T-cell (primary cell): ENCODE results near the gene RNF144A. TPM values are rescaled to one million over a fixed set of nuclear protein-coding genes. Genes with fewer than 3 reads are reported as not detected.

Source experiments
- ATAC-seq, 4 experiments: fragments of 200-7000 bp in 3 of 4; fragments of 150-1000 bp in 1 of 4; cut with Tn5 transposase; replicated peaks in 1 of 4; 1 replicate in 3 of 4; 2 replicates in 1 of 4; pipeline ENCODE4 v1.10.0; 2021; ENCODE audit warnings: moderate library complexity in 3 of 4, mild to moderate bottlenecking in 2 of 4, moderate number of reproducible peaks in 1 of 4
- CTCF ChIA-PET, 2 donors: fragments of 300-600 bp; sonication (Branson Sonifier 250); formaldehyde crosslinking; loops; one replicate each; lab custom pipeline; 2022; ENCODE audit warnings: antibody characterized with exemption in 2 of 2; lab: Charles Lee
- POLR2A ChIA-PET, 2 donors: fragments of 300-600 bp; sonication (Branson Sonifier 250); formaldehyde crosslinking; loops; one replicate each; lab custom pipeline; 2022; ENCODE audit warnings: antibody characterized with exemption in 2 of 2; lab: Charles Lee
- DNase-seq, 35 experiments: peaks; one replicate each; pipeline versions ENCODE4 v3.0.0 to v3.0.0-alpha.2; 2013 to 2023
- H3K27ac ChIP-seq: one replicate; pipeline ENCODE4 v1.5.1; 2013; ENCODE audit warnings: low read length
- H3K27me3 ChIP-seq, 2 experiments: replicated peaks in 1 of 2; 1 replicate in 1 of 2; 2 replicates in 1 of 2; pipeline versions ENCODE4 v1.6.1 to v1.7.0; 2013; ENCODE audit warnings: low read length in 1 of 2, mixed read lengths in 1 of 2; ENCODE audit not compliant: control insufficient read depth in 2 of 2, insufficient read depth in 2 of 2; ENCODE audit errors: extremely low read depth in 1 of 2
- H3K36me3 ChIP-seq, 2 donors: 1 replicate in 1 of 2; 2 replicates in 1 of 2; pipeline versions ENCODE4 v1.6.1 to v1.7.0; 2013; ENCODE audit warnings: low read length in 1 of 2; ENCODE audit not compliant: control insufficient read depth in 2 of 2, insufficient read depth in 1 of 2; ENCODE audit errors: extremely low read depth in 1 of 2
- H3K4me1 ChIP-seq, 2 experiments: 1 replicate in 1 of 2; 2 replicates in 1 of 2; pipeline versions ENCODE4 v1.6.1 to v1.7.0; 2013; ENCODE audit warnings: low read length in 2 of 2, mixed read lengths in 1 of 2; ENCODE audit not compliant: insufficient read depth in 2 of 2, control insufficient read depth in 1 of 2; ENCODE audit errors: extremely low read depth in 1 of 2
- H3K4me3 ChIP-seq, 2 donors: 1 replicate in 1 of 2; 2 replicates in 1 of 2; pipeline versions ENCODE4 v1.5.1 to v1.7.0; 2013; ENCODE audit warnings: mild to moderate bottlenecking in 2 of 2, low read length in 1 of 2, moderate library complexity in 1 of 2; ENCODE audit not compliant: control insufficient read depth in 1 of 2; ENCODE audit errors: extremely low read depth in 1 of 2
- H3K9me3 ChIP-seq: 2 replicates; pipeline ENCODE4 v1.7.0; 2013
- H3K27ac Mint-ChIP-seq, 2 donors: one replicate each; pipeline ENCODE4 v1.8.0; 2020 to 2021; ENCODE audit warnings: mild to moderate bottlenecking in 2 of 2, mixed read lengths in 2 of 2
- H3K27me3 Mint-ChIP-seq, 2 donors: one replicate each; pipeline ENCODE4 v1.8.0; 2021 to 2022; ENCODE audit warnings: mixed read lengths in 2 of 2
- H3K36me3 Mint-ChIP-seq: one replicate; pipeline ENCODE4 v1.8.0; 2021; ENCODE audit warnings: mixed read lengths
- H3K4me1 Mint-ChIP-seq, 3 donors: one replicate each; pipeline ENCODE4 v1.8.0; 2020 to 2022; ENCODE audit warnings: mixed read lengths in 3 of 3, mild to moderate bottlenecking in 1 of 3
- H3K4me3 Mint-ChIP-seq, 3 donors: one replicate each; pipeline ENCODE4 v1.8.0; 2020 to 2022; ENCODE audit warnings: mild to moderate bottlenecking in 3 of 3, mixed read lengths in 3 of 3, moderate library complexity in 3 of 3
- H3K9me3 Mint-ChIP-seq, 3 donors: one replicate each; pipeline ENCODE4 v1.8.0; 2020 to 2022; ENCODE audit warnings: mixed read lengths in 3 of 3
- WGBS: methylation state at CpG from one replicate; pipeline ENCODE4 v1.1.5; 2013; ENCODE audit warnings: missing lambda C conversion rate; ENCODE audit not compliant: insufficient coverage; 5-methylcytosine and 5-hydroxymethylcytosine counted together
- total RNA-seq, 35 experiments: library from RNA in 6 of 35; stranded (reverse) in 6 of 35; fragments of 120-200 nt in 1 of 35; gene quantifications; one replicate each; pipeline versions ENCODE4 v1.2.1 to v1.2.4 and lab custom pipeline; 2013 to 2026

Gene RNF144A
- total RNA-seq, 5 donors from 2014 or later (not counting 1 experiment from before 2014, with no cell fraction given) = 46.3 to 93.1 (median 79.9) TPM

DNA sequence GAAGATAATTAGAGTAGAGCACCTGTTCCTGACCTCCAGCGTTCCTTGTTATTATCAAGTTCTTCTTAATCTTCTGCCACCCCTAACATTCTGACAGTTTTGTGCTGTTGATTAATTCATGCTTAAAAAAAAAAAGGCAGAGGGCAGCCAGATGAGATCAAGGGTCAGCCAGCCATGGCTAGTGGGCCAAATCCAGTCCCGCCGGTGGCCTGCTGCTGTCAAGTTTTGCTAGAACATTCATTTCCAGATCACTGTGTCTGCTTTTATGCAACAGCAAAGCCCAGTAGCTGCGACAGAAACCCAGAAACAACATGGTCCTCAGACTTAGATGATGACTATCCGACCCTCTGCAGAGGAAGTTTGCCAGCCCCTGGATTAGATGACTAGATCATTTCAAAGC is 101.6 kb downstream of the RNF144A start:
- Histone ChIP-seq H3K9me3 (no peaks in the 10 kb centered on the region), H3K36me3 (peaks cover 13 to 56% of the 10 kb centered on the region in 2 donors), H3K27me3 (no peaks in the 10 kb centered on the region), H3K4me3 (no peak overlapping the region), H3K4me1 (peaks cover 0 to 6% of the 10 kb centered on the region in 2 experiments), H3K27ac (no peak overlapping the region)
- no peak overlapping the region for H3K4me3 Mint-ChIP-seq
- DNase-seq (no peak), ATAC-seq (no peak)
- POLR2A ChIA-PET = no interaction called here
- H3K27ac Mint-ChIP-seq = no peak overlapping the region
- H3K36me3 Mint-ChIP-seq = peaks cover 55% of the 10 kb centered on the region
- no peaks in the 10 kb centered on the region for H3K27me3 Mint-ChIP-seq
- 91% methylated on average over 4 of the region's 5 CpGs for WGBS
- no peaks in the 10 kb centered on the region for H3K9me3 Mint-ChIP-seq
- CTCF ChIA-PET = interaction anchor here in 1 of 2 donors (0.6 kb wide), 1 partner anchor 100 kb away, joined by 4 read pairs; no protein-coding TSS in a partner anchor
- peaks cover 10 to 12% (median 11%) of the 10 kb centered on the region in 3 donors for H3K4me1 Mint-ChIP-seq

- Histone ChIP-seq H3K4me1 (peaks cover 0 to 2% of the 10 kb centered on the region in 2 experiments), H3K27me3 (no peaks in the 10 kb centered on the region), H3K4me3 (no peak overlapping the region), H3K27ac (no peak overlapping the region), H3K36me3 (peaks cover 13 to 58% of the 10 kb centered on the region in 2 donors), H3K9me3 (no peaks in the 10 kb centered on the region)
- Mint-ChIP-seq H3K4me1 (peaks cover 6 to 7% (median 7%) of the 10 kb centered on the region in 3 donors), H3K27me3 (no peaks in the 10 kb centered on the region), H3K27ac (no peak overlapping the region), H3K36me3 (peaks cover 55% of the 10 kb centered on the region), H3K4me3 (no peak overlapping the region), H3K9me3 (no peaks in the 10 kb centered on the region)
- ATAC-seq (no peak), DNase-seq (no peak)
- CTCF ChIA-PET = interaction anchor here in 1 of 2 donors (0.6 kb wide), 1 partner anchor 101 kb away, joined by 4 read pairs; no protein-coding TSS in a partner anchor
- 89% methylated on average over 13 of the region's 17 CpGs for WGBS
- POLR2A ChIA-PET = no interaction called here
These were observed 102.0 kb downstream of the RNF144A start for GRCh38 chr2:7019191-7019590.

GRCh38 chr2:7020059-7020458 is 102.8 kb downstream of the RNF144A start:
- CTCF ChIA-PET = no interaction called here
- H3K27me3 Mint-ChIP-seq = no peaks in the 10 kb centered on the region
- peaks cover 57% of the 10 kb centered on the region for H3K36me3 Mint-ChIP-seq
- no peaks in the 10 kb centered on the region for H3K9me3 ChIP-seq
- H3K4me1 ChIP-seq = no peaks in the 10 kb centered on the region
- DNase-seq (no peak), ATAC-seq (no peak)
- peaks cover 17 to 65% of the 10 kb centered on the region in 2 donors for H3K36me3 ChIP-seq
- H3K27me3 ChIP-seq = no peaks in the 10 kb centered on the region
- peak overlapping the region in 1 of 2 donors; percentile 23 for H3K27ac Mint-ChIP-seq
- H3K4me1 Mint-ChIP-seq = no peaks in the 10 kb centered on the region
- POLR2A ChIA-PET = no interaction called here
- H3K9me3 Mint-ChIP-seq = no peaks in the 10 kb centered on the region
- H3K4me3 ChIP-seq = no peak overlapping the region
- H3K4me3 Mint-ChIP-seq = no peak overlapping the region
- H3K27ac ChIP-seq = no peak overlapping the region
- WGBS = 90% methylated on average over 5 of the region's 6 CpGs

DNA sequence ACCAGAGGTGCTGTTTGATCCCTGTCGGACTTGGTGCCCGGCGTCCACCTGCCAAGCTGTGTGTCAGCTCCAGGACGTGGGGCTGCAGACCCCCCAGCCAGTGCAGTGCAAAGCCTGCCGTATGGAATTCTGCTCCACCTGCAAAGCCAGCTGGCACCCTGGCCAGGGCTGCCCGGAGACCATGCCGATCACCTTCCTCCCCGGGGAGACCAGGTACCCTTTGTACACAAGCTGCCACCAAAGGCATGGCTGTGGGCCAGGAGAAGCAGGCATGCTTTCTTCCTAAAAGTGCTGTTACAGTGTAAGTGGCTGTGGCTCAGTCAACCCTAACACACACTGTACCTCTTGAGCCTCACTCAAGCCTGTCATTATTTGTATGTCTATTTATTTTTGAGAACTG is 103.3 kb downstream of the RNF144A start:
- no peak for DNase-seq
- H3K27me3 ChIP-seq = no peaks in the 10 kb centered on the region
- H3K36me3 ChIP-seq = peaks cover 20 to 65% of the 10 kb centered on the region in 2 donors
- no peak overlapping the region for H3K27ac ChIP-seq
- Mint-ChIP-seq H3K4me3 (no peak overlapping the region), H3K4me1 (no peaks in the 10 kb centered on the region), H3K27me3 (no peaks in the 10 kb centered on the region), H3K9me3 (no peaks in the 10 kb centered on the region), H3K27ac (no peak overlapping the region), H3K36me3 (peaks cover 55% of the 10 kb centered on the region)
- no peak overlapping the region for H3K4me3 ChIP-seq
- ChIA-PET POLR2A (no interaction called here), CTCF (no interaction called here)
- H3K9me3 ChIP-seq = no peaks in the 10 kb centered on the region
- H3K4me1 ChIP-seq = no peaks in the 10 kb centered on the region
- 97% methylated on average over 8 of the region's 8 CpGs for WGBS
- ATAC-seq = no peak

DNA sequence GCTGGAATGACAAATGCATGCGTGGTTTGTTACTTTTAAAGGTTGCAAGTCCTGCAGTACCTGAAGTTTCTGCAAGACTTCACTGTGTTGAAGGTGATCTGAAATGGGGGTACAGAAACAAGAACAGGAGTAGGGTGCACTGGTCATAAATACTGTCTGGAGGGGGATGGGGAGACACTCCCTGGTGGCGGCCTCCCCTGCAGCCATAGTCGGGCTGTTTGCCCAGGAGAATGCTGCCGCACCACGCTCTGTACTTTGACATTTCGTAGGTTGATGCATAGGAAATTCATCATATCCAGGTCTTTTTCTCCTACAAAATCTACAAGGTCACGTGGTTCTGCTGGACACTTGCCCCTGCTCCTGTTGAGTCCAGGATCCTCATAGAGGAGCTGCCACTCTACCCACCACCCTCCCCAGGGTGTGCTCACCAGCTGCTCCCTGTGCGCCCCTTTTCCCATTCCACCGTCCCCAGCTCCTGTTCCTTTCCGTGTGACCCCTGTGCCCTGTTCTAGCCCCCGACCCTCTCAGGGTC is 103.8 kb downstream of the RNF144A start:
- H3K27me3 Mint-ChIP-seq = no peaks in the 10 kb centered on the region
- CTCF ChIA-PET = interaction anchor here in 1 of 2 donors (0.5 kb wide), 1 partner anchor 195 kb away, joined by 3 read pairs; no protein-coding TSS in a partner anchor

DNA sequence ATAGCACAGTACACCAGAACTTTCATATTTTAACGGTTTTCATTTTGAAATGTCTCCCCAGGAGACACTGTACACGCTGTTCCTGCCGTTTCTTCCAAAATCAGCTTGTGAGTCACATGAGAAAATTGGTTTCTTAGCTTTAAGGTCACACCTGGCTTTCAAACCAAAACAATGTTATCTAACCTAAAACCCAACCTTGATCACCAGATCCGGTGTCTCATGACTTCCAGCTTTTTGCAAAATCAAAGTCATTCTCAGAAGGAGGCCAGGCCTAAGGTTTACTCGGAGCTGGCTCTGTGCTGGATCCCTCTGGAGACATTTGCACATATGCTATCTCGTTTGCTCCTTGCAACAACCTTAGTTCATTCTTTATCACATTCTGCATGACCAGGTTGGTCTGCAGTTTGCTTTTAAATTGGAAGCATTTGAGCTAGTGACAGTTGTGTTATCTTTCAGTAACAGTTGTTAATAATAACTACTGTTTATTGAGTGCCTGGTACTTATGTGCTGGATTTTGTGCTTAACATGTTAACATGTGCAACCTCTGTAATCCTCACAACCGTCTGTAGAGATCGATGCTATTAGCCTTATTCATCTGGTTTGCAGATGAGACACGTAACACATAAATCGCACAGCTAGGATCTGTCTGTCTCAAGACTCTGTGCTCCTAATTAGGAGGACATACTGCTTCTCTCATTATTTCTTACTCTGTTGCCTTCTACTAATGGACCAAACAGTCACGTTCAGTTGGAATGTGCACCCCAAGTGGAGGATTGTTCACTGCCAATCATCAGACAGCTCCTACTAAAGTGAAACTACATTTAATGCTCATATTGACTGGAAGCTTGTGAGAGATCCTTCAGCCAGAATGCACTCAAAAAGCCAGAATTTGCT is 105.5 kb downstream of the RNF144A start:
- POLR2A ChIA-PET = no interaction called here
- Histone ChIP-seq H3K36me3 (peaks cover 20 to 75% of the 10 kb centered on the region in 2 donors), H3K4me1 (no peaks in the 10 kb centered on the region), H3K27me3 (no peaks in the 10 kb centered on the region), H3K9me3 (no peaks in the 10 kb centered on the region), H3K4me3 (no peak overlapping the region), H3K27ac (no peak overlapping the region)
- Mint-ChIP-seq H3K36me3 (peaks cover 64% of the 10 kb centered on the region), H3K27ac (no peak overlapping the region), H3K9me3 (no peaks in the 10 kb centered on the region), H3K4me3 (no peak overlapping the region), H3K27me3 (no peaks in the 10 kb centered on the region), H3K4me1 (no peaks in the 10 kb centered on the region)
- CTCF ChIA-PET = interaction anchor here (0.6 to 1.6 kb wide), 4 partner anchors 9 to 1789 kb away, joined by 3 to 5 read pairs (median 4); no protein-coding TSS in a partner anchor
- no peak for DNase-seq
- 92% methylated on average over 8 of the region's 11 CpGs for WGBS
- no peak for ATAC-seq

More for the DNA sequence above, 103.8 kb downstream of the RNF144A start:
- Mint-ChIP-seq H3K4me1 (no peaks in the 10 kb centered on the region), H3K36me3 (peaks cover 58% of the 10 kb centered on the region), H3K27ac (no peak overlapping the region), H3K9me3 (no peaks in the 10 kb centered on the region), H3K4me3 (no peak overlapping the region)
- no peak for ATAC-seq
- Histone ChIP-seq H3K4me1 (no peaks in the 10 kb centered on the region), H3K4me3 (no peak overlapping the region), H3K9me3 (no peaks in the 10 kb centered on the region), H3K27me3 (no peaks in the 10 kb centered on the region), H3K27ac (no peak overlapping the region), H3K36me3 (peaks cover 17 to 62% of the 10 kb centered on the region in 2 donors)
- POLR2A ChIA-PET = interaction anchor here in 1 of 2 donors (0.5 kb wide), 1 partner anchor 1508 kb away, joined by 3 read pairs; no protein-coding TSS in a partner anchor
- WGBS = 67% methylated on average over 7 of the region's 11 CpGs
- no peak for DNase-seq
